HG03196 (cell line): ENCODE data around the gene OR1L4.

ENCODE experiments used
- ATAC-seq: cut with Tn5 transposase; IDR thresholded peaks from one replicate; pipeline ENCODE4 v1.9.1; 2021; ENCODE audit not compliant: unreplicated experiment

OR1L4 gene

GRCh38 chr9:122723690-122724089 lies at the start of gene OR1L4:
Gene OR1L4, plus strand, starts transcription at chr9:122723990. Its CDS starts 0 bp downstream, at chr9:122723990.
- ATAC-seq: no peak

DNA sequence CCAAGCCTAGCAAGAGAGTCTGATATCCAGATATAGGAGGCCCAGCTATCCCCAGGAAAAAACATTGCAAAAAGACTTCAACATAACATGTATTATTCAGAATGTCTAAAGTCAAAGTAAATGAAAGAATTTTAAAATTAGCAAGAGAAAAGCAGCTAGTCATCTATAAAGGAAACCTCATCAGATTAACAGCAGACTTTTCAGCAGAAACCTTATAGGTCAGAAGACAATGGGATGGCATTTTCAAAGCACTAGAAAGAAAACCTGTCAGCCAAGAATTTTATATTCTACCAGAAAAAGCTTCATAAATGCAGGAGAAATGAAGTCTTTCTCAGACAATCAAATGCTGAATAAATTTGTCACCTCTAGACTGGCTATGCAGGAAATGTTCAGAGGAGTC lies 38.9 kb upstream of the OR1L4 start:
- no peak for ATAC-seq

GRCh38 chr9:122695696-122696095 lies 28.1 kb upstream of the OR1L4 start:
- no peak for ATAC-seq

DNA sequence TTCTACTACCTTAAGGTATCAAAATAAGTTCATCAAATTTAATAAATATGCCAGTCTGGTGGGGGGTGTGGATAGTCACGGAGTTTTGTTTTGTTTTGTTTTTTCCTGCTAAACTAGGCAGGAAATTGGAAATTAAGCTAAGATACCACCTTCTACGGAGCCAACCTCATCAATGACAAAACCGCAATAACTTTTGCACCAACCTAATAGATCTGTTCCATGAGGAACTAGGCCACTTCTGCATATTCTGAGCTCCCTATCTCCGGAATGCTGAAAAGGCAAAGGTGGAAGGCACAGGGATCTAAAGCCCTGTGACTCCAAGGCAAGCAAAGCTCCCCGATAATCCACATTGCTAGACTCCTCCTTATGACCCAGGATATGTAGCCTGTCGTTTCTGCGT lies 5.8 kb upstream of the OR1L4 start:
- ATAC-seq: no peak

DNA sequence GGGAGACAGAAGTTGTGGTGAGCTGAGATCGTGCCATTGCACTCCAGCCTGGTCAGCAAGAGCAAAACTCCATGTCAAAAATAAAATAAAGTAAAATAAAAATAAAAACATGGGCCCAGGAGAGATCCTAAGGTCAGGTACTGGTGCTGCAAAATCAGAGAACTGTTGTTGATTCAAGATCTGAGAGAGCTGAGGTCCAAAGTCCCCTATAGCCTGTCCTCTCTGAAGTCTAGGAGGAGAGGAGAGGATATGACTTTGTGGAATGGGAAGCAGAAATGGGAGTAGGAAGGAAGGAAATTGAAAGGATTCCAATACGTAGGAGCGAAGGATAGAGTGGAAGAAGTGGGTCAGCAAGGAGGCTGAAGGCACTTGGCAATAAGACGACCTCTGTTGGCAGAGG lies 4.6 kb upstream of the OR1L4 start:
- ATAC-seq: no peak

GRCh38 chr9:122742003-122742402 lies 18.2 kb downstream of the OR1L4 start, which contains the start of gene OR1L6:
Gene OR1L6, plus strand, starts transcription at chr9:122742303. Its CDS starts 7,545 bp downstream, at chr9:122749848.
- no peak for ATAC-seq

DNA sequence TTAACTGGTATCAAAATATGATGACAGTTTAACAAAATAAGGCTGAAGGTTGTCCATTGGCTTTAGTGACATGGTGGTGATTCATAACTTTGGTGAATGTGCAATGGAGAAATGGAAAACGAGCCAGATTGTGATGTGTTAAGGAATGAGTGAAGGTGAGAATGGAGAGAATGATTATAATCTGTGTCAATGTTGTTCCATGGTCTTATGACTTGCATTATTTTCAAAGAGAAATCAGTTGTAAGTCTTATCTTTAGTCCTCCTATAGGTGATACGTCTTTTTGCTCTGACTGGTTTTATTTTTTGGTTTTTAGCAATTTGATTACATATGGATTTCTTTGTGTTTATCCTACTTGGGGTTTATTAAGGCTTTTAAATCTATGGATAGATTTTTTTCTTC lies 31.0 kb downstream of the OR1L4 start:
- ATAC-seq: no peak

- no peak for ATAC-seq
Observed at GRCh38 chr9:122767817-122768216, 44.0 kb downstream of the OR1L4 start.
